GM18868 (cell line): Measurements from ENCODE around the gene MXRA7.
"Not testable (repeated sequence)": the region's sequence is repeated elsewhere in the genome, so short reads cannot be mapped to it uniquely, and the experiment has no call there.

ENCODE experiments used
- ATAC-seq: cut with Tn5 transposase; IDR thresholded peaks from one replicate; pipeline ENCODE4 v1.9.1; 2021; ENCODE audit warnings: mild to moderate bottlenecking, moderate library complexity; ENCODE audit not compliant: unreplicated experiment

The MXRA7 gene

DNA sequence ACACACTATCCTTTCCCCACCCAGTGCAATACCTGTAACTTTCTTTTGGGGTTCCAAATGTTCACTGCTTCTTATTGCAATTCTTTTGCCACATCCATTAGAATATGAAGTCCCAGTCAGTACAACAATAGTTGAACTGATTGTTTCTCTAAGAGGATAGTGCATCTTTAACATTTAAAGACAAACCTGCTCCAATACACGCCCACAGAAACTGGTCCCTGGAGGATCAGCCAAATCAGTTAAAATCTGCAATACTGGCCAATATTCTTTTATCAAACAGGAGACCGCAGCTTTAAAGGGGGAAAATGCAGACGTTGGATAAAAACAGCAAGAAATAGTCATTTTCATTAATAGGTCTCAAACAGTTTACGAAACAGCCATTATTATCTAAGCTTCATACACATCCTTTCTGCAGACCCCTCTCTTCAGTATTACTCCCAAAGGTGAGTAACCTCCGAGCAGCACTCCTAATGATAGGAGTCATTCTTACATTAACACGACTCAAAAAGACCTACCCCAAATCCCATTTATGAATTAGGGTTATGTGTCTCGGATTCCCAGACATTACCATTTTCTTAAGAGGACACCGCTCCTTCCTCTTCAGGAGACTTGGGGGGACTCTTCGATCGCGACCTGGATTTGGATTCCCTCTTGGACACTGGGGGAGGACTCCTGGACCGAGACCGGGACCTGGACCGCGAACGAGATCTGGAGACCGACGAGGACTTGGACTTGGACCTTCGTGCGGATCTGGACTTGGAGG lies 25.0 kb upstream of the MXRA7 start:
- no peak for ATAC-seq

DNA sequence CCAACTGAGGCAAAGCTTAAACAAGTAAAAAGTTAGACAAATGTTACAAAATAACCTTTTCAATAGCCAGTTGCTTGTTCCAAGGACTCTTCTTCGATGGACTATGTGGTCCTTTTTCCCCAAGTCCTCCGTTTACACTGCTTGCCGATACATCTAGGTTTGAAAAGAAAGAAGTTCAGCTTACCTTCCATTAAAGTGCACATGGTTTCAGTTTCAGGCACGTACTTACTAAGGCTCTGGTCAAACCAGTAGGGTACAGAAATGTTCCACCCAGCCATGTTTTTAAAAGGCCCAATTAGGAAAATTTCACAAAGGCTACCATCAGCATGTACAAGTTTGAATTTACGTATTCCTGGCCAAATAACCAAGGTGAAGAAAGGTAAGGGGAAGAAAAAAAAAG lies 24.2 kb upstream of the MXRA7 start:
- ATAC-seq = no peak

DNA sequence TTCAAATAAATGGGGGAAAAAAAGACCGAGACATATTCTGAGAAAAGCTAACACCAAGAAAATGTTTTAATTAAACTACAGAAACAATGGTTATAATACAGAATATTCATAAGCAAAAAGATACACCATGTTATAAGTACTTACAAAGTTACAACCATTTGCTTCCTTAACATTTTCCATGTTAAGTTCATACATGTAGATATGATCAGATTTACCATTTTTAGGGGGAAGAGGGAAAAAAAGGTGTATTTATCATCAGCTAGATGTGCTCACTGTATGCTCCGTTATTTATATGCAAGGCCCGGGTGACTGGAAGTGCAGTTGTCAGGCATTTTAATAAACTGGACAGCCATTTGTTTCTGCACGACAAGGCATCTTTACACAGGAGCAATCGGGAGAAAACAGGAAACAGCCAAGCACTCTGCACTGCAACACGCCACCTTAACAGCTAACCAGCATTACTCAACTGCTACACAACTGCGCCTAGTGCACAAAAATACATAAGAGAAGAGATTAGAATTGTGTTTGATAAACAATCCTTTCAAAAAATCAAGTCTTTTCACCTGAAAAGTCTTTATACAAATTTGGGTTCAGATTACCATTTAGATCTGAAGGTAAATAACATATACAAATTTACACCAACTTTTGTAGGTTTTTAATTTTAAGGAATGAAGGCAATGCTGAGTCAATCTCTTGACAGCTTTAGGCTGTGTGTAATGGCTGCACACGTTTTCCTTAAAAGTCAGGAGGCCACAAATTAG lies 23.5 kb upstream of the MXRA7 start:
- ATAC-seq = no peak

DNA sequence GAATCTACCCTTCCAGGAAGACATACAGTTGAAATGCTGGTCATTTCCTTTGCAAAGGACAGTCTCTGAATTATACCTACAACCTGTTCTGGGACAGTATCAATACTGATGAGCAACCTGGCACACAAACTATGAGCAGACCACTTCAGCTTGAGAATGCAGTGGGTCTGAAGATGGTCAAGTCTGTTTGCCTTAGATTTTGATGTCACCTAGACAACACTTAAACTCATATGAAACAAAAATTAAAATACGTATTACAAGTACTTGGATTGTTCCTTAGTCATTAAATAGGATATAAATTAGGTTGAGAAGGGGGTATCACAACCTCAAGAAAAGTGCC lies 22.8 kb upstream of the MXRA7 start:
- no peak for ATAC-seq

DNA sequence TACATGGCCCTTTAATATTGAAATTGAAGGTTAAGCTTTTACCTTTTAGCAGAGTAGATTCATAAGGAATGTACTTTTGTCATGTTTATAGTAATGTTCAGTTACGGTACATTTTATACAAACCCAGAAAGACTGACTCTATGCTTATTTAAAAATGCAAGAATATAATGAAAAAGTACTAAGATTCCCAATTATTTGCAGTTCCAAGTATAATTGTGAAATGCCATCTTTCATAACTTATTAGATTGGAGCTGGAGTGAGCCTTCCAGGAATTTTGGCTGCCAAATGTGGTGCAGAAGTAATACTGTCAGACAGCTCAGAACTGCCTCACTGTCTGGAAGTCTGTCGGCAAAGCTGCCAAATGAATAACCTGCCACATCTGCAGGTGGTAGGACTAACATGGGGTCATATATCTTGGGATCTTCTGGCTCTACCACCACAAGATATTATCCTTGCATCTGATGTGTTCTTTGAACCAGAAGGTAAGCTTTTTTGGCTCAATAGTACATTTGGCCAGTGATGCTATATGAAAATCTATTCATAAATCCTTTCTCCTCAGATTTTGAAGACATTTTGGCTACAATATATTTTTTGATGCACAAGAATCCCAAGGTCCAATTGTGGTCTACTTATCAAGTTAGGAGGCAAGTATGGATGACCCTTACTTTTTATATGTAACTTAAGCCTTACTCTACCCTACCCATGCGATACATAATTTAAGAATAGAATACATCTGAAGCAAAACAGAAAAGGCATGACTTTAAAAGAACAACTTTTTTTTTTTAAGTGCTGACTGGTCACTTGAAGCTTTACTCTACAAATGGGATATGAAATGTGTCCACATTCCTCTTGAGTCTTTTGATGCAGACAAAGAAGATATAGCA lies 22.2 kb upstream of the MXRA7 start:
- ATAC-seq = no peak

DNA sequence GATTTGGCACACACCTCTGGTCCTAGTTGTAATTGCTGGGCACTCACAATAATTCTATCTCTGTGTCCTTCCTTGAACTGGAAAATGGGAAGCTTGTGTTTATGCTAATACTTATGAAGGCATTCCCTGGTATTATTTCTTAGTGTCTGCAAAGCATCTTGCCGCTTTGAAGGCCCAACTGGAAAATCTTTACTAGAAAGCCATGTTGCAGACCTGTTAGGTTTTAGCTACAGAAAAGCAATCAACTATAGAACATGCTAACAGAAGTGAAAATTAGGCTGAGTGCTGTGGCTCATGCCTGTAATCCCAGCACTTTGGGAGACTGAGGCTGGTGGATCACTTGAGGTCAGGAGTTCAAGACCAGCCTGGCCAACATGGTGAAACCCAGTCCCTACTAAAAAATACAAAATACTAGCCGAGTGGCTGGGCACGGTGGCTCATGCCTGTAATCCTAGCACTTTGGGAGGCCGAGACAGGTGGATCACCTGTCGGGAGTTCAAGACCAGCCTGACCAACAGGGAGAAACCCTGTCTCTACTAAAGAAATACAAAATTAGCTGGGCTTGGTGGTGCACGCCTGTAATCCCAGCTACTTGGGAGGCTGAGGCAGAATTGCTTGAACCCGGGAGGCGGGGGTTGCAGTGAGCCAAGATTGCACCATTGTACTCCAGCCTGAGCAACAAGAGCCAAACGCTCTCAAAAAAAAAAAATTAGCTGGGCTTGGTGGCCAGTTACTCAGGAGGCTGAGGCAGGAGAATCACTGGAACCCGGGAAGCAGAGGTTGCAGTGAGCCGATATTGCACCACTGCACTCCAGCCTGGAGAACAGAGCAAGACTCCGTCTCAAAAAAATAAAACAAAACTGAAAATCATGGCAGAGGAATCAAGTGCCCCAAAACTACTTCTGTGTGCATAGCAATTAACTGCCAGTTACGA lies 21.3 kb upstream of the MXRA7 start:
- not testable (repeated sequence) for ATAC-seq

DNA sequence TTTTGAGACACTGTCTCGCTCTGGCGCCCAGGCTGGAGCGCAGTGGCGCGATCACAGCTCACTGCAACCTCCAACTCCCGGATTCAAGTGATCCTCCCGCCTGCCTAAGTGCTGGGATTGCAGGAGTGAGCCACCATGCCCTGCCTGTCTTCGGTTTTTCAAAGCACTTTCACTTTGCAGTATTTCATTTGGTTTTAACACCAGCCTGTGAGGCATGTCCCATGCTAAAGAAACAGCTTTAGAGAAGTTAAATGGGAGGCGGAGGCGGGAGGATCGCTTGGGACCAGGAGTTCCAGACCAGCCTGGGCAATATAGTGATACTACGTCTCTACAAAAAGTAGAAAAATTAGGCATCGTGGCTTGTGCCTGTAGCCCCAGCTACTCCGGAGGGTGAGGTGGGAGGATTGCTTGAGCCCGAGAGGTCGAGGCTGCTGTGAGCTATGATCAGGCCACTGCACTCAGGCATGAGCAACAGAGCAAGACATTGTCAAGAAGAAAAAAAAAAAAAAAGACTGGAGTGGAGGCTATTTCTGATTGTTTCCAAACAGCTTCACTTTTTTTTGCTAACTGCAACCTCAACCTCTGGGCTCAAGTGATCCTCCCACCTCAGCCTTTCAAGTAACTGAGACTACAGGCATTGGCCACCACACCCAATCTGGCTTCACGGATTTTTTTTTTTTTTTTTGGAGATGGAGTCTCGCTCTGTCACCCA lies 17.1 kb upstream of the MXRA7 start:
- ATAC-seq = no peak

DNA sequence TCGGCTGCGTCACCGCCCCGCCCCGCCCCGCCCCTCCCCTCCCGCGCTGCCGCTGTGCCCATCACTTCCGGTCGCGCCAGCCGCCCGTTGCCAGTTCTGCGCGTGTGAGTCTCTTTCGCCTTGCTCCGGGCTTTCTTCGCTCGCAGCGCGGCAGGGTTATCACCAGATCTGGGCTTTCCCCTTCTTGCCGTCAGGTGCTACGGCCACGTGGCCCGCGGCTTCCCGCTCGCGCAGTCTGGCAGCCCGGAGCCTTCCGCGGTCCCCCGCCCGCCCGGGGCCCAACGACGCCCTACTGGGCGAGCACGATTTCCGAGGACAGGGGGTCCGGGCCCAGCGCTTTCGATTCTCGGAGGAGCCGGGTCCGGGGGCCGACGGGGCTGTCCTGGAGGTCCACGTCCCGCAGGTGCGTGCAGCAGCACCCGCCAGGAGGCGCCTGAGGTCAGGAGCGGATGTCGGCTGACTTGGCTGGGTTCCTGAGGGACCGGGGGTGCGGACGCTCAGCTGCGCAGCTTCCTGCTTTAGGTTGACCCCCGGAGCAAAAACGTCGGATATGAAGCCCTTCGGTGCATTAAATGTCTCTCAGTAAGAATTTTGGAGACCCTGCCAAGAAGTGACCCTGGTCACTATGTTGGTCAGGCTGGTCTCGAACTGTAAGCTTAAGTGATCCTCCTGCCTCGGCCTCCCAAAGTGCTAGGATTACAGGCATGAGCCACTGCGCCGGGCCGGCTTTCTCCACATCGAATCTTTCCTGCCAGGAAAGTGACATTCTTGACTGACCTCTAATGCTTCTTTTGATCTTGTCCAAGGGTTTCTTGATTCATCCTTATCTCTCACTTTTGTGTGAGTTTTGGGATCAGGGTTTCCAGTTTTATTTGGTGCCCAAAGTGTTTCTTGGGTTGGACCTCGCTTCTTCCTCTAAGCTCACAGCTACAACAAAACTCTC lies 16.3 kb upstream of the MXRA7 start, which contains the start of gene METTL23:
TSS of gene METTL23 (plus strand) at position 64 of the 943 bp plus-strand sequence. CDS start 2,872 bp downstream, outside the sequence.
- ATAC-seq = peak; percentile 42

DNA sequence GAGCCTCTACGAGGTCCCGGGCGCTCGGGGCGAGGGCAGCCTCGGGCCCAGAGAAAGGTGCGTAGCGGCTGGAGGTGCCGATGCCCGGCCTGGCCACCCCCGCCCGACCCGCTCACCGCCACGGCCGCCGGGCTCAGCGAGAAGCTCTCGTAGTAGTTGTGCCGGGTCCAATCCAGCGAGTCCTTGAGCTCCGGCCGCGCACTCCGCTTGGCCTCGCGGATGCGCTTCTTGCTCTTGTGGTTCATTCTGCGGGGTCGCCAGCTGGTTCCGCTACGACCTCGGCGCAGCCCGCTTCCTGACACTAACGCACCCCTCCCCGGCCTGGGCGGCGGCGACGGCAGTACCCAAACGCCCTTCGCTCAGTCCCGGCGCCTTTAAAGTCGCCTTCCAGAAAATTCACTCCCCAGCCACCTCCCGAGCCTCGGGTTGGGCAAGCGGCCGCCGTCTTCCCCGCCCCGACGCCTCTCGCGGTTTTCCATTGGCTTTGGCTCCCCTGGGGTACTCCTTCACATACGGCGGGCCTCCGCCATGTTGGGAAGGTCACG lies 15.5 kb upstream of the MXRA7 start, which contains the start of gene JMJD6:
TSS of gene JMJD6 (minus strand) at position 376 of the 545 bp plus-strand sequence. CDS start at position 245, 131 bp downstream.
- ATAC-seq = peak; percentile 74

DNA sequence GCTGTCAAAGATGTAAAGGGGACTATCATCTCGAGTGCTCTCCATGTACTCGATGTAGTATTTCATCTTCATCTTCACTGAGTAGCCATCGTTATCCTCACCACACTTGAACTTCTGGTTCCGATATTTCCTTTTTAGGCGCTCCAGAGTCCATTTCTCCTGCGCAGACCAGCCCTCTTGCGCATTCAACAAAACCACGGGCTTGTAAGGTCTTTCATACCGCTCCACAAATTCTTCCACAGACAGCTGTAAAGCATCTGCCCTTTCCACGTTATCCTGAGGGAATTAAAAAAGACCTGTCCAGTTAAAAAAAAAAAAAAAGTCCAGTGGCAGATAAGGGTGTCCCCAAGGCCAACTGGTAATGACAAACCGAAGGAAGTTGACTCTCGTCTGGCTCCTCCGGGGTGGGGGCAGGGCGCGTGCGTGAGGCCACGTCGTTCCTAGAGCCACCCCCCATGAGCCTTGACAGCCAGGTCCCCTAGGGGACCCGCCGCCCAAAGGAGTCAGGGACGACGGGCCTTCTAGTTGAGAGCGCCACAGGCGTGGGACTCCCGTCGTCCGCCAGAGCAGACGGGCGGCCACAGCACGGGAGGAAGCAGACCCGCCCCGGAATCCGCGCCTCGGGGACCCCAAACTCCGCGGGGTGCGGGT lies 14.9 kb upstream of the MXRA7 start:
- ATAC-seq = peak; percentile 12

DNA sequence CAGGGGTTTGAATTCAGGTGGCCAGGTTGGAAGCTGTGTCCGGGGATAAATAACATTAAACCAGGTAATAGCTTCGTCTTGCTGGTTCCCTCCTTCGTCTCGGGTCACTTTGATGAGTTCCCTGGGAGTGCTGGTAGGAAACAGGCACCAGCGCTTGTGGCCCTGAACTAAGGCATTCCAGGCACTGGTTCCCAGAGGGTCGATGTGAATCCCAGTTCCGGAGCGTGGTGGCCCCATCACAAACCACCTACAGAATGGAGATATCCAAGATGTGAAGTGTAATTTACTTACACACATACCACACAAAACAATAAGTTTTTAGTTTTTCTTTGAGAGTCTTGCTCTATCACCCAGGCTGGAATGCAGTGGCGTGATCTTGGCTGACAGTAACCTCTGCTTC lies 13.0 kb upstream of the MXRA7 start:
- ATAC-seq = no peak

DNA sequence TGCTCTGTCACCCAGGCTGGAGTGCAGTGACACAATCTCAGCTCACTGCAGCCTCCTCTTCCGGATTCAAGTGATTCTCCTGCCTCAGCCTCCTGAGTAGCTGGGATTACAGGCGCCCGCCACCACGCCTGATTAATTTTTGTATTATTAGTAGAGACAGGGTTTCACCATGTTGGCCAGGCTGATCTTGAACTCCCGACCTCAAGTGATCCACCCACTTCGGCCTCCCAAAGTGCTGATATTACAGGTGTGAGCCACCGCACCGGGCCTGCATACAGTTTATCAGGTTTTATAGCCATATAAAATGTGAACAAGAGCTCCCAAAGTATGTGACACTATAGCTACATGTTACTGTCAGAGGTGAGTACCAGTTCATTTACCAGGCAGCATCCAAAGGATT lies 12.2 kb upstream of the MXRA7 start:
- not testable (repeated sequence) for ATAC-seq

DNA sequence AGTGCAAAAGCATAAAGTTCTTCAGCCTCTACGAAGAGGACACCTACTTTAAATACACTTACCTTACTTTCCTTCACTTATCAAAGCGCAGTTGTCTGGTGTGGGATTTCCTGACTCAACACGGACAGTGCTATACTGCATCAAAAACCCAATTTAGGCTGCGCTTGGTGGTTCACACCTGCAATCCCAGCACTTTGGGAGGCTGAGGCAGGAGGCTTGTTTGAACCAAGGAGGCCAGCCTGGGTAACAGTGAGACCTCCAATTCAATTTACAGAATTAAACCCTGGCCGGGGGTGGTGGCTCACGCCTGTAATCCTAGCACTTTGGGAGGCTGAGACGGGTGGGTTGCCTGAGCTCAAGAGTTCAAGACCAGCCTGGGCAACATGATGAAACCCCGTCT lies 11.5 kb upstream of the MXRA7 start:
- ATAC-seq = no peak

DNA sequence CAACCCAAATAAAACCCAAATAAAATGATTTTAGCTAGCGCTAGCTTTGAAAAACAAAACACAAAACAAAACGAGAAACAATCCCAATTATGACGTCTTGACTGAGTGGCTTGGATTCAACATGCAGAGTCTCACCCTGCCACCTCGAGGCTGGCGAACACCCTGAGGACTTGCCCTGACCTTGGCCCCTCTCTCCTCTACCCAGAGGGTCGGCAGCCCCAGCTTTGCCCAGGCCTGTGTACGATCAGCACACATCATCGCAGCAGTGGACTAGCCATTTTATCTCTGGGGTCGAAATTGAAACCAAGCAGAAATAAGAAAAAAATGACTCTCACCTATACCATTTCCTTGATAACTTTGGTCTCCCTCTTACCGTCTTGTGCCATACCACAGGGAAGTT lies 10.7 kb upstream of the MXRA7 start:
- ATAC-seq = no peak

DNA sequence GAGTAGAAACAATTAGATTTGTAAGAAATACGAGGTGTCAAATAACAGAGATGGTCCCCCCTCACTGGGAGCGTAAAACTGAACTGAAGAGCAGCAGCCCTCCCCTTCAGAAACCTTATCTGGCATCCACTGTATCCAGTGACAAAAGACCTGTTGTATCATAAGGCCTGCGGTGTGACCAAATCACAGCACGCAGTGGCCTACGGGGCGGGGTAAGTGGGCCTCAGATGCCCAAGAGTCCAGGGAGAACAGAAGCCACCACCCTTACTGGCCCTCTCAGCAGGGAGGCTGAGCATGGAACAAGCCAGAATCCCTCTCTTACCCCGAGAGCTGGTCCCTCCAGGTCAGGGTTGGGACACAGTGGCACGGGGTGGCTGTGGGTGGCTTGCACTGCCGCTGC lies 10.2 kb upstream of the MXRA7 start:
- no peak for ATAC-seq

DNA sequence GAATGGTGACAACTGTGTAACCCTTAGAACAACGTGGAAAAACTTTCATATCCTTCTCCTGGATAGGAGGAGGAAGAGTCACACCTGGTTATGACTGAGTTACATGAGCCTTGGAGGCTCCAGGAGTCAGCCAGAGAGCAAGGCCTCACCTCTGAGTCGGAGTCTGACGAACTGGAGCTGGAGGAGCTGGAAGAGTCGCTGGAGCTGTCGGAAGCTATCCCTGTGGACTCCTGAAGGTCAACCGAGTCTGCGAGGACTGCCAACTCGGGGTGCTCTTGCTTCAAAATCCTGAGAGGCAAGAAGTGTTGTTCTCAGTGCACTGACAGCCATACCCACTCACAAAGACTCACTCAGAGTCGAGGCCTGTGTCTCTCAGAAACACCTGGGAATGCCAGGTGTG lies 9.4 kb upstream of the MXRA7 start:
- no peak for ATAC-seq

DNA sequence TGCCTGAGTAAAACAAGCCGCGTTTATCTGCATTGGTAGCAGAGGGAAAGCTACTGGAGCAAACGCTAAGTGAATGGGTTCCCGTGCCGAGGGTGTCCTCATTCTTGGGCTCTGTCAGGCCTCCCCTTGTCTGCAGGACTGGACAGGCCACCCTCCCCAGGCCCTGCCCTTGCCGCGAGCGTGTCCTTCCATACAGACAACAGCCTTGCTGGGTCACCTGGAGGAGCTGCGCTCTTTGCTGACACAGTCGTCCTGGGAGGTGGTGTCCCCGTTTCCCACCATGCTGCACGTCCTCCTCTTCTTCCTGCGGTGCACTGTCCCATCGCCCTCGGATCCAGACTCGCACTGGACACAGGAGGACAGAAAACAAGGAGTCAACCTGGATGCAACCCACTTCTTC lies 7.8 kb upstream of the MXRA7 start:
- no peak for ATAC-seq

DNA sequence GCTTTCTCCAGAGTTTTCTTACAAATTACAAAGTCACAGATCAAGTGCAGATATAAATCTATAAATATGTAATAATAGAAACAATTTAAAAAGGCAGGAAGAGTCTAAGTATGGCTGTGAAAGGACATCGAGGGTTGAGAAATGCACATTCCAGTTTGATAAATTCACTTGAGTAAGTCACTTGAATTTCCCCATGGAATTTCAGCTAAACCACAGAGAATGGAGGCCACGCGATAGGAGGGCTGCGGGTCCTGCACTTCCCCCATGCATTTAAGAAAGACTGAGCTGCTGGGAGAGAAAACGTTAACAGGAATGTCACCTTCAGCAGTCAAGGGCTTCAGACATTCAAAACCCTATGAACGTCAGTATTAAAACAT lies 6.1 kb upstream of the MXRA7 start:
- no peak for ATAC-seq
